DOHH2 (cell line): ENCODE results near the gene ADAMTS9.

Experiments
- H3F3A ChIP-seq: fragments of 200-600 bp; sonication (generic), shearing (Covaris generic); 2 replicates; pipeline ENCODE4 v1.6.0; 2016; ENCODE audit warnings: antibody characterized with exemption, mild to moderate bottlenecking; ENCODE audit not compliant: control insufficient read depth, insufficient read depth
- H3K27ac ChIP-seq: fragments of 200-600 bp; sonication (generic); 2 replicates; pipeline ENCODE4 v1.5.1; 2014; ENCODE audit warnings: low read depth, mild to moderate bottlenecking, low read length, moderate library complexity
- H3K27me3 ChIP-seq: fragments of 200-600 bp; sonication (generic); 2 replicates; pipeline ENCODE4 v1.6.1; 2014; ENCODE audit warnings: mild to moderate bottlenecking, low read length, mixed read lengths; ENCODE audit not compliant: control insufficient read depth
- H3K36me3 ChIP-seq: fragments of 200-600 bp; sonication (generic); 2 replicates; pipeline ENCODE4 v1.6.1; 2014; ENCODE audit warnings: mild to moderate bottlenecking, low read length, moderate library complexity, mixed read lengths; ENCODE audit not compliant: control insufficient read depth
- H3K4me1 ChIP-seq: fragments of 200-600 bp; sonication (generic); 2 replicates; pipeline ENCODE4 v1.6.1; 2014; ENCODE audit warnings: mild to moderate bottlenecking, low read length, mixed read lengths; ENCODE audit not compliant: control insufficient read depth
- H3K4me2 ChIP-seq: fragments of 200-600 bp; sonication (generic); 2 replicates; pipeline ENCODE4 v1.6.0; 2014; ENCODE audit warnings: mild to moderate bottlenecking, low read length, moderate library complexity
- H3K4me3 ChIP-seq: fragments of 200-600 bp; sonication (generic); 2 replicates; pipeline ENCODE4 v1.5.1; 2014; ENCODE audit warnings: mild to moderate bottlenecking, low read length, mixed read lengths
- H3K79me2 ChIP-seq: fragments of 200-600 bp; sonication (generic); 2 replicates; pipeline ENCODE4 v1.6.1; 2014; ENCODE audit warnings: mild to moderate bottlenecking, low read length, mixed read lengths; ENCODE audit not compliant: control insufficient read depth
- H3K9me2 ChIP-seq: fragments of 200-600 bp; sonication (generic); replicated peaks from 2 replicates; pipeline ENCODE4 v1.6.1; 2014; ENCODE audit warnings: mild to moderate bottlenecking, low read length, mixed read lengths; ENCODE audit not compliant: control insufficient read depth
- H3K9me3 ChIP-seq: fragments of 200-600 bp; sonication (generic); 2 replicates; pipeline ENCODE4 v1.6.1; 2014; ENCODE audit warnings: antibody characterized with exemption, low read length, mixed read lengths; ENCODE audit not compliant: control insufficient read depth, insufficient read depth
- H4K20me1 ChIP-seq: fragments of 200-600 bp; sonication (generic); 2 replicates; pipeline ENCODE4 v1.6.0; 2014; ENCODE audit warnings: low read depth, mild to moderate bottlenecking, antibody characterized with exemption, low read length, moderate library complexity; ENCODE audit not compliant: control insufficient read depth, insufficient read depth
- CTCF ChIP-seq: fragments of 200-600 bp; sonication (generic); IDR thresholded peaks from one replicate; pipeline ENCODE4 v1.5.1; 2014; ENCODE audit warnings: antibody characterized with exemption, mild to moderate bottlenecking, low read depth, low read length; ENCODE audit not compliant: poor library complexity, severe bottlenecking
- EZH2phosphoT487 ChIP-seq: fragments of 200-600 bp; sonication (generic); IDR thresholded peaks from 2 replicates; pipeline ENCODE4 v1.6.1; 2017; ENCODE audit warnings: borderline replicate concordance, mild to moderate bottlenecking, antibody characterized with exemption, low read length, moderate library complexity, mixed read lengths

ADAMTS9 gene

GRCh38 chr3:64593350-64593749 is 94.5 kb downstream of the ADAMTS9 start:
- Histone ChIP-seq H3F3A (no peaks in the 10 kb centered on the region), H3K27ac (no peak overlapping the region), H3K79me2 (no peaks in the 10 kb centered on the region), H3K9me2 (no peaks in the 10 kb centered on the region), H3K36me3 (no peaks in the 10 kb centered on the region), H3K9me3 (no peaks in the 10 kb centered on the region), H3K4me1 (no peaks in the 10 kb centered on the region), H3K27me3 (no peaks in the 10 kb centered on the region), H4K20me1 (no peaks in the 10 kb centered on the region), H3K4me3 (no peak overlapping the region), H3K4me2 (no peak overlapping the region)
- TF ChIP-seq CTCF: no peak
- no peak for TF ChIP-seq EZH2phosphoT487

- Histone ChIP-seq H4K20me1 (no peaks in the 10 kb centered on the region), H3K4me2 (no peak overlapping the region), H3K9me3 (no peaks in the 10 kb centered on the region), H3K36me3 (no peaks in the 10 kb centered on the region), H3K4me1 (no peaks in the 10 kb centered on the region), H3K27ac (no peak overlapping the region), H3K79me2 (no peaks in the 10 kb centered on the region), H3K4me3 (no peak overlapping the region), H3K9me2 (no peaks in the 10 kb centered on the region), H3K27me3 (no peaks in the 10 kb centered on the region), H3F3A (no peaks in the 10 kb centered on the region)
- no peak for TF ChIP-seq CTCF
- TF ChIP-seq EZH2phosphoT487: no peak
Measured at GRCh38 chr3:64591615-64592014, 96.2 kb downstream of the ADAMTS9 start.

- Histone ChIP-seq H3K4me1 (no peaks in the 10 kb centered on the region), H3K27me3 (no peaks in the 10 kb centered on the region), H3K27ac (no peak overlapping the region), H3K4me3 (no peak overlapping the region), H4K20me1 (no peaks in the 10 kb centered on the region), H3K79me2 (no peaks in the 10 kb centered on the region), H3K36me3 (no peaks in the 10 kb centered on the region), H3K9me2 (no peaks in the 10 kb centered on the region), H3K4me2 (no peak overlapping the region), H3K9me3 (no peaks in the 10 kb centered on the region), H3F3A (no peaks in the 10 kb centered on the region)
- no peak for TF ChIP-seq CTCF
- TF ChIP-seq EZH2phosphoT487: no peak
Measured at GRCh38 chr3:64588380-64588779, 99.4 kb downstream of the ADAMTS9 start.

GRCh38 chr3:64586952-64587351 is 100.8 kb downstream of the ADAMTS9 start:
- Histone ChIP-seq H3K4me1 (no peaks in the 10 kb centered on the region), H3K9me3 (no peaks in the 10 kb centered on the region), H3F3A (no peaks in the 10 kb centered on the region), H3K27ac (no peak overlapping the region), H4K20me1 (no peaks in the 10 kb centered on the region), H3K9me2 (no peaks in the 10 kb centered on the region), H3K27me3 (no peaks in the 10 kb centered on the region), H3K36me3 (no peaks in the 10 kb centered on the region), H3K4me2 (no peak overlapping the region), H3K79me2 (no peaks in the 10 kb centered on the region), H3K4me3 (no peak overlapping the region)
- TF ChIP-seq EZH2phosphoT487: no peak
- TF ChIP-seq CTCF: no peak
